MG63 (cell line): ENCODE measurements around the gene PI4KB. TPM values are rescaled to one million over a fixed set of nuclear protein-coding genes. Genes with fewer than 3 reads are reported as not detected.

Experiments used
- DNase-seq: peaks from one replicate; pipeline ENCODE4 v3.0.0-alpha.2; 2020
- H3K27me3 ChIP-seq: fragments of 250-450 bp; sonication (Bioruptor Pico); 2 replicates; pipeline ENCODE4 v1.5.1; 2020; ENCODE audit warnings: mild to moderate bottlenecking, moderate library complexity
- H3K36me3 ChIP-seq: fragments of 250-450 bp; sonication (Bioruptor Pico); 2 replicates; pipeline ENCODE4 v1.5.1; 2020; ENCODE audit warnings: mild to moderate bottlenecking, moderate library complexity
- H3K4me3 ChIP-seq: fragments of 250-450 bp; sonication (Bioruptor Pico); 2 replicates; pipeline ENCODE4 v1.5.1; 2020; ENCODE audit warnings: mild to moderate bottlenecking, moderate library complexity
- H3K9me3 ChIP-seq: fragments of 250-450 bp; sonication (Bioruptor Pico); 2 replicates; pipeline ENCODE4 v1.5.1; 2020; ENCODE audit warnings: mild to moderate bottlenecking, moderate library complexity
- total RNA-seq: library from RNA; depleted of rRNA; stranded (reverse); fragments of >200 nt; shearing (Covaris generic); gene quantifications from 2 replicates; pipeline ENCODE4 v1.2.3, GENCODE V29; 2014; ENCODE audit warnings: low replicate concordance; rRNA removed

Gene PI4KB
- total RNA-seq: 42.2 and 44.2 TPM in 2 replicates

GRCh38 chr1:151327223-151327902 lies at the start of gene PI4KB:
TSS of gene PI4KB (minus strand) at chr1:151327416. CDS start at chr1:151316481, 10,935 bp downstream.
- no peaks in the 10 kb centered on the region for H3K27me3 ChIP-seq
- peaks cover 46% of the 10 kb centered on the region for H3K36me3 ChIP-seq
- H3K4me3 ChIP-seq: peak within 1 kb of the TSS; percentile 61
- peak; percentile 95 for DNase-seq
- H3K9me3 ChIP-seq: no peaks in the 10 kb centered on the region

DNA sequence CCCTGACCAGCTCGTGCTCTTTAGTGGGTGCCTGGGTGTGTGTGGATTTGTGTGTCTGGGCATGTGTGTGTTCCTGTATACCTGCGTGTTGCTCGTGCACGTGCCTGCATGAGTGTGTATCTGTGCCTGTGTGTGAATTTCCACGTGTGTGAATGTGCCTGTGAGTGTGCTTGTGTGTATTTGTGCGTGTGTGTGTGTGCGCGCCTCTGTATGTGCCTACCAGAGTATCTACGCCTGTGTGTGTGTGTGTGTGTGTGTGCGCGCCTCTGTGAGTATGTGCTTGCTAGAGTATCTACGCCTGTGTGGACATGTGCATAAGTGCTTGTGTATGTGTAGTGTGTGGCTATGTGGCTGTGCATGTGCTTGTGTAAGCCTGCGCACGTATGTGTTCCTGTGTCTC lies 46.0 kb upstream of the PI4KB start:
- no peaks in the 10 kb centered on the region for H3K36me3 ChIP-seq
- no peaks in the 10 kb centered on the region for H3K27me3 ChIP-seq
- H3K9me3 ChIP-seq: no peaks in the 10 kb centered on the region
- no peak for DNase-seq
- no peak overlapping the region for H3K4me3 ChIP-seq

- H3K4me3 ChIP-seq: peak within 1 kb of the TSS; percentile 30
- no peaks in the 10 kb centered on the region for H3K36me3 ChIP-seq
- H3K9me3 ChIP-seq: no peaks in the 10 kb centered on the region
- H3K27me3 ChIP-seq: no peaks in the 10 kb centered on the region
- DNase-seq: peak; percentile 62
These were observed 45.1 kb upstream of the PI4KB start, which contains the start of gene SELENBP1 for GRCh38 chr1:151372058-151372934. TSS of gene SELENBP1 (minus strand) at chr1:151372705. CDS start at chr1:151372641, 64 bp downstream.

GRCh38 chr1:151371370-151372057 lies 44.3 kb upstream of the PI4KB start:
- no peaks in the 10 kb centered on the region for H3K36me3 ChIP-seq
- no peaks in the 10 kb centered on the region for H3K27me3 ChIP-seq
- no peaks in the 10 kb centered on the region for H3K9me3 ChIP-seq
- peak; percentile 84 for DNase-seq
- H3K4me3 ChIP-seq: no peak overlapping the region; the same call in 1 of the 2 replicates

DNA sequence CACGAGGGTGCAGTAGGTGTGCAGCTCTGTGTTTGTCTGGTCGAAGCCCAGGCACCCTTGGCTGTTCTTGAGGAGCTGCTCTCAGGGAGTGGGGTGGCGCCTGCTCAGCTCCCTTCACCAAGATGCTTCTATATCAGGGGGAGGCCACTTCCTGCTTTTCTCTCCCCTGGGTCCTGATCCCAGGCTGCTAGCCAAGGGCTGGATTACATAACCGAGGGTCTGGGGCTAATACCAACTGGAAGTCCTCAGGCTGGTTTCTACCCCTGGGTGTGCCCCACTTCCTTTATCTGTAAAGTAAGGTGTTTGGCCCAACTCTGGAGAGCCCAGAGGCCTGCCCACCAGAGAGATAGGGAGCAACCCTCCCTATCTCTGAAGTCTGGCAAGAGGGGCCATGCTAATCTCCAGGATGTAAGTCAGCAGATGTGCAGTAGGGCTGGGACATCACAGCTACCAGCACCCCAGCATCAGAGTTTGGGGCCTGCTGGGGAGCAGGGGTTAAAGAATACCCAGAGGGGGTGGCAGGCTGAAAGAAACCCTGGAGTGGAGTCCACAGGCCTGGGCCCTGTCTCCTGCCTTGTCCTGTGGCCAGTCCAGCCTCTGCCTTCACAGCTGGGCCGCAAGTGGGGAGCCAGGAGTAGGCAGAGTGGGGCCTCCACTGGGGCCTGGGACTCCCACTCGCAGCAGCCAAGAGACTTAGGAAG lies 43.1 kb upstream of the PI4KB start:
- H3K27me3 ChIP-seq: no peaks in the 10 kb centered on the region
- no peak overlapping the region for H3K4me3 ChIP-seq
- no peak for DNase-seq
- no peaks in the 10 kb centered on the region for H3K36me3 ChIP-seq
- no peaks in the 10 kb centered on the region for H3K9me3 ChIP-seq

- H3K36me3 ChIP-seq: no peaks in the 10 kb centered on the region
- no peaks in the 10 kb centered on the region for H3K9me3 ChIP-seq
- H3K4me3 ChIP-seq: no peak overlapping the region
- H3K27me3 ChIP-seq: no peaks in the 10 kb centered on the region
- DNase-seq: no peak
These were observed 42.4 kb upstream of the PI4KB start for GRCh38 chr1:151369621-151370048.

DNA sequence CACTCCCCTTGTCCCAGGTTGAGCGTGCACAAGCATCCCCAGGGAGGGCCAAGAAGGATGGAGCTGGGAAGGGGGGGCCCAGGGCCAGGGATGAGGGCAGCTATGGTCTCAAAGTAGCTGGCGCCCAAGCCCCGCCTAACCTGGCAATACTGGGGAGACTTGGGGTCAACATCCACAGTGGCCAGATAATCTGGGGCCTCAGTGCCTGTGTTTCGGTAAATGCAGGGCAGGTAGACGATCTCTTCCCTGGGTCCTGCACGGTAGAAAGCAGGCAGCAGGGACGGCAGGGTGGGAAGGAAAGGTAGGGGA lies 42.0 kb upstream of the PI4KB start:
- DNase-seq: no peak
- Histone ChIP-seq H3K27me3 (no peaks in the 10 kb centered on the region), H3K9me3 (no peaks in the 10 kb centered on the region), H3K36me3 (no peaks in the 10 kb centered on the region), H3K4me3 (no peak overlapping the region)

DNA sequence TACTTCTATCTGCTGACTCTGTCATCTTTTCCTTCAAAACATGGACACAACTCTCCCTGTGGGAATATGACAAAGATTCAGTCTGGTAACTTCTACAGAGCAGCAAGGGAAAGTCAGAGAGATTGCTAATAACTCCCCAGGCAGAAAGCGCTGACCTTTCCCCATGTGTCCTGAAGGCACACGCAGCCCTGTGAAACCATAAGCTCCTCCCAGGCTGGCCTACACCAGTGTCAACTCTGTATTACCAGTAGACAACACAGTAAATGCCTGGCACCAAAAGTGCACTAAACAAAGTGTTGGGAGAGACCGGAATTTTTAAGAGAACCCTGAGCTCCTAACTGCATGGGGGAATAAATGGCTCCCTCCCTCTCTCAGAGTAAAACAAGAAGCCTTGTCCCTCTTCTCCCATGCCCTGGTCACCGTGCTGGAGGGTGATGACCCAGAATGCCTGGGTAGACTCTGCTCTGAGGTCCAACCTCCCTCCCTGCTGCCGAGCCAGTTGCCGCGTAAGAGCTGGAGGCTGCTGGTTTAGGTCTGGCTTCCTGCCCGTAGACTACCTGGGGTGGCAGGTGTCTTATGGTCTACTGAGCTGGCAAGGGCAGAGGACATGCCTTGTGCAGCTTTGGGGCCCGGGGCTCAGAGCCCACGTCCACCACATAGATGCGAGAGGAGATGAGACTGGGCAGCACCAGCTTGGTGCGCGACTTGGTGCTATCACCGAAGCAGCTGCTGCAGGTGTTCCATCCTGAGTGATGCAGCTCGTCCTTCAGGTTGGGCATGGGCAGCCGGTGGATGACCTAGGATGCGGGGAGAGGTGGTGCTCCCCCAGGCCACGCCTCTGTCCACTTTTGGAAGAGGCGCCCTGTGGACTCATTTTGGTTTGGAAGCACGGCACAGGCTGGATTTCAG lies 41.4 kb upstream of the PI4KB start:
- H3K4me3 ChIP-seq: no peak overlapping the region

GRCh38 chr1:151367658-151368392 lies 40.6 kb upstream of the PI4KB start:
- Histone ChIP-seq H3K27me3 (no peaks in the 10 kb centered on the region), H3K9me3 (peaks cover 5% of the 10 kb centered on the region), H3K4me3 (no peak overlapping the region), H3K36me3 (no peaks in the 10 kb centered on the region)
- no peak for DNase-seq

More for the DNA sequence above, 41.4 kb upstream of the PI4KB start:
- H3K36me3 ChIP-seq: no peaks in the 10 kb centered on the region
- H3K27me3 ChIP-seq: no peaks in the 10 kb centered on the region
- no peak for DNase-seq
- H3K9me3 ChIP-seq: no peaks in the 10 kb centered on the region; the same call in 1 of the 2 replicates

DNA sequence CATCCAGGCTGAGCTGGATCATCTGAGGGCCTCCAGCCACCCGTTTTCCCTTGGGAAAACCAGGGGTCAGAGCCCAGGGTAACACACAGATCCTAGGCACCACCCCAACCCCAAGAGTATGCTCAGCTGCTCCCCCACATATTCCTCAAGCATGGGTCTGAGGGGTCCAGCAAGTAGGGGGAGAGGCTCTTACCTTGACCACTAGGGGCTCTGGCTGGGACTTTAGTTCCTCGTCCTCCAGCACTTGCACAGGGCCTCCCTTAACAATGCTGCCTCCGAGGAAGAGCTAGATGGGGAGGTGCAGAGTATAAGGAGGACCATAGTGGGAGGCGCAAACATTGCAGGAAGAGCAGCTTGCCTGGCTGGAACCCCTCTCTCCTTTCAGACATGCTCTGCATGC lies 37.8 kb upstream of the PI4KB start:
- Histone ChIP-seq H3K4me3 (no peak overlapping the region), H3K27me3 (no peaks in the 10 kb centered on the region), H3K9me3 (peaks cover 9% of the 10 kb centered on the region), H3K36me3 (no peaks in the 10 kb centered on the region)
- no peak for DNase-seq

DNA sequence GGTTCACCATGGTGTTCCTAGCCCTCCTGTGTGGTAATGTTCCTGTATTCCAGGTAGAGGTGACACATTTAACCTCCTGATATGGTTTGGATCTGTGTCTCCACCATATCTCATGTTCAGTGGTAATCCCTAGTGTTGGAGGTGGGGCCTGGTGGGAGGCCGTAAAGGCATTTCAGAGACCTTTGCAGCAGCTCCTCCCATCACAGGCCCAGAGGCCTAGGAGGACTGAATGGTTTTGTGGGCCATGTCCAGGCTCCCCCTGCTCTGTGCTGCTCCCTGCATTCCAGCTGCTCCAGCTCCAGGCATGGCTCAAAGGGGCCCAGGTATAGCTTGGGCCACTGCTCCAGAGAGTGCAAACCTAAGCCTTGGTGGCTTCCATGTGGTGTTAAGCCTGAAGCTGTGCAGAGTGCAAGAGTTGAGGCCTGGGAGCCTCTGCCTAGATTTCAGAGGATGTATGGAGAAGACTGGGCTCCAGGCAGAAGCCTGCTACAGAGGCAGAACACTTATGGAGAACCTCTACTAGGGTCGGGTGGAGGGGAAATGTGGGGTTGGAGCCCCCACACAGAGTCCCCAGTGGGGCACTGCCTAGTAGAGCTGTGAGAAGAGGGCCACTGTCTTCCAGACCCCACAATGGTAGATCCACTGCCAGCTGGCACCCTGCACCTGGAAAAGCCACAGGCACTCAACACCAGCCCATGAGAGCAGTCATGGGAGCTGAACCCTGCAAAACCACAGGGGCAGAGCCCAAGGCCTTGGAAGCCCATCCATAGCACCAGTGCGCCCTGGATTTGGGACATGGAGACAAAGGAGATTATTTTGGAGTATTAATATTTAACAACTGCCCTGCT lies 35.3 kb upstream of the PI4KB start:
- peaks cover 9% of the 10 kb centered on the region for H3K9me3 ChIP-seq
- H3K27me3 ChIP-seq: no peaks in the 10 kb centered on the region
- H3K4me3 ChIP-seq: no peak overlapping the region
- H3K36me3 ChIP-seq: no peaks in the 10 kb centered on the region
- DNase-seq: no peak

DNA sequence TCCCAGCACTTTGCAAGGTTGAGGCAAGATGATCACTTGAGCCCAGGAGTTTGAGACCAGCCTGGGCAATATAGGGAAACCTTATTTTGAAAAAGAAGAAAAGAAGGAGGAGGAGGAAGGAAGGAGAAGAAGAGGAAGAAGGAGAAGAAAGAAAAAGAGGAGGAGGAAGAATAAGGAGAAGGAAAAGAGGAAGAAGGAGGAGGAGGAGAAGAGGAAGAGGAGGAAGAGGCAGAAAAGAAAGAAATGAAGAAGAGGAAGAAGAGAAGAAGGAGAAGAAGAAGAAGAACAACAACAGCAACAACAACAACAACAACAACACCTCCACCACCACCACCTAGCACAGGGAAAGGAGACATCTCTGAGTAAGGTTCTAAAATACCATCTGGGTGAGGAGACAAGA lies 34.7 kb upstream of the PI4KB start:
- no peak for DNase-seq
- H3K4me3 ChIP-seq: no peak overlapping the region
- no peaks in the 10 kb centered on the region for H3K27me3 ChIP-seq
- H3K9me3 ChIP-seq: peaks cover 9% of the 10 kb centered on the region
- H3K36me3 ChIP-seq: no peaks in the 10 kb centered on the region

GRCh38 chr1:151356696-151357095 lies 29.5 kb upstream of the PI4KB start:
- no peak for DNase-seq
- Histone ChIP-seq H3K4me3 (no peak overlapping the region), H3K27me3 (no peaks in the 10 kb centered on the region), H3K36me3 (no peaks in the 10 kb centered on the region), H3K9me3 (peaks cover 17% of the 10 kb centered on the region)

- Histone ChIP-seq H3K36me3 (no peaks in the 10 kb centered on the region), H3K9me3 (peaks cover 26% of the 10 kb centered on the region), H3K4me3 (no peak overlapping the region), H3K27me3 (no peaks in the 10 kb centered on the region)
- peak; percentile 54 for DNase-seq
These were observed 25.0 kb upstream of the PI4KB start for GRCh38 chr1:151352021-151352718.
